Ovary (tissue), 9 donors: Measurements from ENCODE around the gene SH2B2. TPM values are rescaled to one million over a fixed set of nuclear protein-coding genes. Genes with fewer than 3 reads are reported as not detected.
"Not testable (repeated sequence)": the region's sequence is repeated elsewhere in the genome, so short reads cannot be mapped to it uniquely, and the experiment has no call there.

ENCODE experiments used
- DNase-seq, 5 donors: peaks; one replicate each; pipeline ENCODE4 v3.0.0-alpha.2; 2019 to 2020
- H3K27ac ChIP-seq, 2 donors: fragments of 200-600 bp; one replicate each; pipeline versions ENCODE4 v1.5.1 to v1.8.0; 2019 to 2022
- H3K27me3 ChIP-seq: fragments of 200-600 bp; one replicate; pipeline ENCODE4 v1.8.0; 2022
- H3K36me3 ChIP-seq: fragments of 200-600 bp; sonication (generic); one replicate; pipeline ENCODE4 v1.5.1; 2019
- H3K4me1 ChIP-seq: one replicate; pipeline ENCODE4 v1.8.1; 2013; ENCODE audit warnings: mild to moderate bottlenecking, moderate library complexity; ENCODE audit not compliant: insufficient read depth
- H3K4me3 ChIP-seq: fragments of 200-600 bp; sonication (generic); one replicate; pipeline ENCODE4 v1.5.1; 2017
- H3K9me3 ChIP-seq, 2 donors: fragments of 200-600 bp in 1 of 2; sonication (generic) in 1 of 2; one replicate each; pipeline versions ENCODE4 v1.5.1 to v1.8.1; 2013 to 2019; ENCODE audit warnings: mild to moderate bottlenecking in 1 of 2, moderate library complexity in 1 of 2
- CTCF ChIP-seq, 3 donors: fragments of 450-650 bp in 2 of 3; fragments of 200-600 bp in 1 of 3; IDR thresholded peaks; one replicate each; pipeline versions ENCODE4 v1.5.1 to v1.8.0; 2016 to 2022; ENCODE audit warnings: antibody characterized with exemption in 3 of 3, mild to moderate bottlenecking in 1 of 3
- EP300 ChIP-seq: sonication (generic); formaldehyde crosslinking; IDR thresholded peaks from one replicate; pipeline ENCODE4 v1.6.1; 2017; ENCODE audit warnings: antibody characterized with exemption
- POLR2A ChIP-seq: fragments of 450-650 bp; IDR thresholded peaks from one replicate; pipeline ENCODE4 v1.6.1; 2017; ENCODE audit warnings: antibody characterized with exemption, mild to moderate bottlenecking, moderate library complexity
- WGBS, 3 donors: extraction: QIAGEN DNeasy Blood & Tissue Kit in 1 of 3; methylation state at CpG; one replicate each; pipeline versions ENCODE4 v1.1.5 to v1.1.7; 2013 to 2017; 5-methylcytosine and 5-hydroxymethylcytosine counted together
- intact Hi-C, 4 donors: fragments of 100-400 bp; cut with DNase I; formaldehyde crosslinking; loops; one replicate each; pipeline versions ENCODE4 v1.11.0 to v1.15.1; 2022 to 2023
- polyA plus RNA-seq, 2 donors: library from polyadenylated mRNA; stranded (reverse); fragments of 200-250 nt in 1 of 2; fragments of 350-450 nt in 1 of 2; fragmentation: Illumina TruSeq in 1 of 2; extraction: RNeasy Lipid Tissue Mini Kit (QIAGEN cat#74804) in 1 of 2; gene quantifications; one replicate each; pipeline ENCODE4 v1.2.3, GENCODE V29; 2013 to 2014
- total RNA-seq, 7 donors: library from RNA; depleted of rRNA in 2 of 7; stranded (reverse); fragments of >200 nt in 2 of 7; fragmentation: NEBNext Ultra II Directional in 3 of 7; extraction: Animal tissue kit (Norgen Biotek cat#: 25700) in 3 of 7; gene quantifications; one replicate each; pipeline versions ENCODE4 v1.1.0 to v1.2.4, GENCODE V29; 2016 to 2023
- donor health status: DM: no; HTN: no; CAD: no; lungs with moderate emphysema.
- donor health status: DM: no; HTN: no; CAD: no.
- donor health status: Bipolar disorder and iron deficiency.
- donor health status: DM: yes; HTN: yes; CAD: no.
- donor health status: DM: no; HTN: no; CAD: no.
- donor health status: DM: yes; HTN: yes; CAD: no.

SH2B2 gene
- total and polyA plus RNA-seq, 9 donors: 1.4 to 8.9 (median 4.5) TPM

- Histone ChIP-seq H3K27me3 (no peaks in the 10 kb centered on the region), H3K4me1 (peaks cover 3% of the 10 kb centered on the region), H3K9me3 (no peaks in the 10 kb centered on the region), H3K27ac (no peak overlapping the region), H3K4me3 (no peak overlapping the region), H3K36me3 (no peaks in the 10 kb centered on the region)
- intact Hi-C loops: no loop called here
- WGBS, 3 donors: 94 to 97% (median 96%) methylated on average over 14 of the region's 14 CpGs
- no peak for DNase-seq
- no peak for TF ChIP-seq EP300
These were observed 33.5 kb downstream of the SH2B2 start for GRCh38 chr7:102320181-102320580.

GRCh38 chr7:102320601-102321350 lies 34.1 kb downstream of the SH2B2 start:
- intact Hi-C loops: no loop called here
- Histone ChIP-seq H3K27ac (no peak overlapping the region), H3K4me3 (no peak overlapping the region), H3K9me3 (no peaks in the 10 kb centered on the region), H3K27me3 (no peaks in the 10 kb centered on the region), H3K4me1 (peaks cover 3% of the 10 kb centered on the region), H3K36me3 (no peaks in the 10 kb centered on the region)
- no peak for DNase-seq
- 85 to 86% (median 85%) methylated on average over 33 to 37 of the region's 37 CpGs for WGBS, 3 donors
- TF ChIP-seq EP300 (no peak), POLR2A (no peak), CTCF (IDR thresholded peaks at IDR 0.05) (no peak)

GRCh38 chr7:102321351-102322201 lies 34.9 kb downstream of the SH2B2 start:
- H3K9me3 ChIP-seq: no peaks in the 10 kb centered on the region
- no peaks in the 10 kb centered on the region for H3K27me3 ChIP-seq
- intact Hi-C loops: no loop called here
- no peak for TF ChIP-seq EP300
- TF ChIP-seq CTCF (IDR thresholded peaks at IDR 0.05): no peak
- TF ChIP-seq POLR2A: no peak
- no peak overlapping the region for H3K27ac ChIP-seq
- H3K36me3 ChIP-seq: no peaks in the 10 kb centered on the region
- no peak overlapping the region for H3K4me3 ChIP-seq
- peaks cover 3% of the 10 kb centered on the region for H3K4me1 ChIP-seq
- no peak for DNase-seq
- whole genome bisulfite sequencing, 3 donors: 53 to 60% (median 53%) methylated on average over 55 to 73 of the region's 73 CpGs

GRCh38 chr7:102322202-102322715 lies 35.6 kb downstream of the SH2B2 start:
- Histone ChIP-seq H3K4me1 (no peaks in the 10 kb centered on the region), H3K4me3 (no peak overlapping the region), H3K9me3 (no peaks in the 10 kb centered on the region), H3K27me3 (no peaks in the 10 kb centered on the region), H3K27ac (no peak overlapping the region), H3K36me3 (no peaks in the 10 kb centered on the region)
- intact Hi-C loops: no loop called here
- no peak for DNase-seq
- TF ChIP-seq EP300 (no peak), POLR2A (no peak), CTCF (IDR thresholded peaks at IDR 0.05) (no peak)
- WGBS, 3 donors: 61 to 75% (median 74%) methylated on average over 6 to 8 of the region's 8 CpGs

GRCh38 chr7:102323914-102324195 lies 37.2 kb downstream of the SH2B2 start:
- intact Hi-C loops: no loop called here
- WGBS, 3 donors: 80 to 85% (median 85%) methylated on average over 5 of the region's 5 CpGs
- Histone ChIP-seq H3K4me3 (no peak overlapping the region), H3K4me1 (no peaks in the 10 kb centered on the region), H3K36me3 (no peaks in the 10 kb centered on the region), H3K27me3 (no peaks in the 10 kb centered on the region), H3K27ac (no peak overlapping the region), H3K9me3 (no peaks in the 10 kb centered on the region)
- no peak for DNase-seq
- TF ChIP-seq CTCF (IDR thresholded peaks at IDR 0.05) (no peak), POLR2A (no peak), EP300 (no peak)

GRCh38 chr7:102325106-102325505 lies 38.4 kb downstream of the SH2B2 start:
- DNase-seq, H3K27ac ChIP-seq, intact Hi-C loops, H3K4me3 ChIP-seq, H3K27me3 ChIP-seq, H3K9me3 ChIP-seq, H3K36me3 ChIP-seq, H3K4me1 ChIP-seq: not testable (repeated sequence)
- WGBS, 3 donors: 84 to 90% (median 88%) methylated on average over 11 of the region's 11 CpGs
